ENCODE measurements around the gene MLN.

MLN gene

GRCh38 chr6:33841070-33841469 is 37.3 kb upstream of the MLN start:
- Histone ChIP-seq H3K27ac (ENCODE audit: low read depth, low read length) (no peak overlapping the region), H3K4me2 (ENCODE audit: low read length) (no peak overlapping the region), H4K20me1 (ENCODE audit: control insufficient read depth, insufficient read depth, low read depth, low read length) (no peaks in the 10 kb centered on the region), H3K9me2 (replicated peaks; ENCODE audit: control insufficient read depth, low read length) (no peaks in the 10 kb centered on the region), H3K9me3 (ENCODE audit: control insufficient read depth, insufficient read depth, low read length) (no peaks in the 10 kb centered on the region), H3K79me2 (ENCODE audit: control insufficient read depth, low read length) (no peaks in the 10 kb centered on the region), H3K4me1 (ENCODE audit: control insufficient read depth, low read length) (no peaks in the 10 kb centered on the region), H3K36me3 (ENCODE audit: control insufficient read depth, low read length) (no peaks in the 10 kb centered on the region), H3F3A (ENCODE audit: control insufficient read depth, insufficient read depth) (no peaks in the 10 kb centered on the region), H3K4me3 (ENCODE audit: low read length) (no peak overlapping the region), H3K27me3 (ENCODE audit: control insufficient read depth, low read length) (peaks cover 8% of the 10 kb centered on the region)
- TF ChIP-seq CTCF (IDR thresholded peaks at IDR 0.05; ENCODE audit: low read depth, low read length, poor library complexity, severe bottlenecking) (no peak), EZH2phosphoT487 (IDR thresholded peaks at IDR 0.05; ENCODE audit: borderline replicate concordance, low read length) (no peak)

GRCh38 chr6:33840048-33840926 is 36.5 kb upstream of the MLN start:
- no peaks in the 10 kb centered on the region for H3K79me2 ChIP-seq (ENCODE audit: control insufficient read depth, low read length)
- no peaks in the 10 kb centered on the region for H4K20me1 ChIP-seq (ENCODE audit: control insufficient read depth, insufficient read depth, low read depth, low read length)
- no peaks in the 10 kb centered on the region for H3K9me2 ChIP-seq (replicated peaks; ENCODE audit: control insufficient read depth, low read length)
- no peaks in the 10 kb centered on the region for H3K36me3 ChIP-seq (ENCODE audit: control insufficient read depth, low read length)
- H3K27me3 ChIP-seq (ENCODE audit: control insufficient read depth, low read length) = peaks cover 5% of the 10 kb centered on the region
- no peak overlapping the region for H3K4me3 ChIP-seq (ENCODE audit: low read length)
- TF ChIP-seq CTCF (IDR thresholded peaks at IDR 0.05; ENCODE audit: low read depth, low read length, poor library complexity, severe bottlenecking) (no peak), EZH2phosphoT487 (IDR thresholded peaks at IDR 0.05; ENCODE audit: borderline replicate concordance, low read length) (no peak)
- H3F3A ChIP-seq (ENCODE audit: control insufficient read depth, insufficient read depth) = no peaks in the 10 kb centered on the region
- H3K27ac ChIP-seq (ENCODE audit: low read depth, low read length) = no peak overlapping the region
- H3K9me3 ChIP-seq (ENCODE audit: control insufficient read depth, insufficient read depth, low read length) = no peaks in the 10 kb centered on the region
- no peaks in the 10 kb centered on the region for H3K4me1 ChIP-seq (ENCODE audit: control insufficient read depth, low read length)
- no peak overlapping the region for H3K4me2 ChIP-seq (ENCODE audit: low read length)

GRCh38 chr6:33839399-33840047 is 35.7 kb upstream of the MLN start:
- Histone ChIP-seq H3K4me2 (ENCODE audit: low read length) (no peak overlapping the region), H3F3A (ENCODE audit: control insufficient read depth, insufficient read depth) (no peaks in the 10 kb centered on the region), H3K4me1 (ENCODE audit: control insufficient read depth, low read length) (no peaks in the 10 kb centered on the region), H3K9me3 (ENCODE audit: control insufficient read depth, insufficient read depth, low read length) (no peaks in the 10 kb centered on the region), H3K79me2 (ENCODE audit: control insufficient read depth, low read length) (no peaks in the 10 kb centered on the region), H3K27ac (ENCODE audit: low read depth, low read length) (no peak overlapping the region), H3K36me3 (ENCODE audit: control insufficient read depth, low read length) (no peaks in the 10 kb centered on the region), H3K9me2 (replicated peaks; ENCODE audit: control insufficient read depth, low read length) (no peaks in the 10 kb centered on the region), H3K4me3 (ENCODE audit: low read length) (no peak overlapping the region), H3K27me3 (ENCODE audit: control insufficient read depth, low read length) (no peaks in the 10 kb centered on the region; the same call in 1 of the 2 replicates), H4K20me1 (ENCODE audit: control insufficient read depth, insufficient read depth, low read depth, low read length) (no peaks in the 10 kb centered on the region)
- no peak for TF ChIP-seq CTCF (IDR thresholded peaks at IDR 0.05; ENCODE audit: low read depth, low read length, poor library complexity, severe bottlenecking)
- TF ChIP-seq EZH2phosphoT487 (IDR thresholded peaks at IDR 0.05; ENCODE audit: borderline replicate concordance, low read length) = no peak
